ENCODE results near the gene KRTAP8-1. TPM values are rescaled to one million over a fixed set of nuclear protein-coding genes. Genes with fewer than 3 reads are reported as not detected.
A peak's percentile ranks its signal among the peaks of the same experiment; 100 is the strongest.

KRTAP8-1 gene
- total RNA-seq, 1 donor from 2014 or later = not detected

DNA sequence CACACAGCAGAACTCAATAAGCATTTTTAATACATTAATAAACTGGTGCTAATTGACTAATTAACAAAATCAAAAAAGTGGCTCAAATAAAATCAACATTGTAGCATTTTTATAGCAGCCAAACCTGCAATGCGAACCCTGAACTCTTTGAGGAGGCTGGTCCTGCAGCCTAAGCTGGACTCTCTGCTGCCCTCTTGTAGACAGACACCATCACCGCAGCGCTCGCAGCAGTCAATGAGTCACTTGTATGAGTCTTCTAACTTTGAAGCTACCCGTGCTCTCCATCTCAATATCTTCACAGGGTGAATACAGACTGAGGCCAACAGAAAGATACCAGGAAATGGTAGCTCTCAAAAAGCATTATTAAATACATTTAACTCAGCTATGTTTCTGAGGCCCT lies 26.2 kb upstream of the KRTAP8-1 start:
- Histone ChIP-seq H3K27ac (no peak overlapping the region), H3K4me1 (no peaks in the 10 kb centered on the region), H3K4me2 (no peak overlapping the region), H3K27me3 (no peaks in the 10 kb centered on the region), H3F3A (ENCODE audit: low read depth) (no peaks in the 10 kb centered on the region), H3K36me3 (no peaks in the 10 kb centered on the region), H3K9ac (no peak overlapping the region), H3K4me3 (no peak overlapping the region), H2AFZ (replicated peaks) (peak overlapping the region; percentile 7), H3K9me3 (ENCODE audit: low read depth) (no peaks in the 10 kb centered on the region), H3K79me2 (ENCODE audit: low read depth) (no peaks in the 10 kb centered on the region), H4K20me1 (ENCODE audit: low read depth) (no peaks in the 10 kb centered on the region)
- H3K36me3 Mint-ChIP-seq = no peaks in the 10 kb centered on the region
- no peak overlapping the region for H3K4me3 Mint-ChIP-seq
- TF ChIP-seq, protein P1, sequence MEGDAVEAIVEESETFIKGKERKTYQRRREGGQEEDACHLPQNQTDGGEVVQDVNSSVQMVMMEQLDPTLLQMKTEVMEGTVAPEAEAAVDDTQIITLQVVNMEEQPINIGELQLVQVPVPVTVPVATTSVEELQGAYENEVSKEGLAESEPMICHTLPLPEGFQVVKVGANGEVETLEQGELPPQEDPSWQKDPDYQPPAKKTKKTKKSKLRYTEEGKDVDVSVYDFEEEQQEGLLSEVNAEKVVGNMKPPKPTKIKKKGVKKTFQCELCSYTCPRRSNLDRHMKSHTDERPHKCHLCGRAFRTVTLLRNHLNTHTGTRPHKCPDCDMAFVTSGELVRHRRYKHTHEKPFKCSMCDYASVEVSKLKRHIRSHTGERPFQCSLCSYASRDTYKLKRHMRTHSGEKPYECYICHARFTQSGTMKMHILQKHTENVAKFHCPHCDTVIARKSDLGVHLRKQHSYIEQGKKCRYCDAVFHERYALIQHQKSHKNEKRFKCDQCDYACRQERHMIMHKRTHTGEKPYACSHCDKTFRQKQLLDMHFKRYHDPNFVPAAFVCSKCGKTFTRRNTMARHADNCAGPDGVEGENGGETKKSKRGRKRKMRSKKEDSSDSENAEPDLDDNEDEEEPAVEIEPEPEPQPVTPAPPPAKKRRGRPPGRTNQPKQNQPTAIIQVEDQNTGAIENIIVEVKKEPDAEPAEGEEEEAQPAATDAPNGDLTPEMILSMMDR (IDR thresholded peaks at IDR 0.05) = peak; percentile 70
- TF ChIP-seq EZH2phosphoT487 (IDR thresholded peaks at IDR 0.05) (no peak), EZH2 (IDR thresholded peaks at IDR 0.05) (no peak)
- peaks cover 4% of the 10 kb centered on the region for H3K27me3 Mint-ChIP-seq (ENCODE audit: insufficient read depth, low read depth)
- no peaks in the 10 kb centered on the region for H3K9me3 Mint-ChIP-seq
- DNase-seq (ENCODE audit: low spot score) = peak; percentile 75
- H3K4me1 Mint-ChIP-seq = no peaks in the 10 kb centered on the region
- no peak overlapping the region for H3K27ac Mint-ChIP-seq

DNA sequence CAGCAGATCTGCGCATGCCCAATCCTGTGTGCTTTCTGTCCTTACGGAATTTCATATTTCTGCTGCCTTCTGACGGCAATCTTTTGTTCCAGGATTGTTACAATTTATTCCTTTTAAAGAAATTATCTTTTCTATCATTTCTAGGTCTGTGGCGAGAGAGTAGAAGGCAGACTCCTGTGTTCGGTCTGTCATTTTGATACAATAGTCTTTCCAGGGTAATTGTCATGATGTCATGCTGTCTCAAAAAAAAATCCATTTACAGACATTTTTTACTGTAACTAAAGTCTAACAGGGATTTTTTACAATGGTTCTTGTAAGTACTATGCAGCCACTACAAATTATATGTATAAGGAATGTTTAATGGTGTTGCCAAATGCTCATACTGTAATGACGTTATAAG lies 25.5 kb upstream of the KRTAP8-1 start:
- H3K4me1 ChIP-seq = no peaks in the 10 kb centered on the region
- Mint-ChIP-seq H3K4me3 (no peak overlapping the region), H3K27me3 (ENCODE audit: insufficient read depth, low read depth) (peaks cover 2% of the 10 kb centered on the region), H3K27ac (no peak overlapping the region), H3K9me3 (no peaks in the 10 kb centered on the region), H3K4me1 (no peaks in the 10 kb centered on the region), H3K36me3 (no peaks in the 10 kb centered on the region)
- H3K4me3 ChIP-seq = no peak overlapping the region
- no peak overlapping the region for H3K4me2 ChIP-seq
- no peak for TF ChIP-seq EZH2phosphoT487 (IDR thresholded peaks at IDR 0.05)
- TF ChIP-seq EZH2 (IDR thresholded peaks at IDR 0.05) = no peak
- TF ChIP-seq, protein P1 (IDR thresholded peaks at IDR 0.05) = no peak
- DNase-seq (ENCODE audit: low spot score) = no peak
- no peaks in the 10 kb centered on the region for H3K27me3 ChIP-seq
- no peaks in the 10 kb centered on the region for H3K79me2 ChIP-seq (ENCODE audit: low read depth)
- H3K27ac ChIP-seq = no peak overlapping the region
- peak overlapping the region; percentile 7 for H2AFZ ChIP-seq (replicated peaks)
- H3K9me3 ChIP-seq (ENCODE audit: low read depth) = no peaks in the 10 kb centered on the region
- H3K9ac ChIP-seq = no peak overlapping the region
- no peaks in the 10 kb centered on the region for H3K36me3 ChIP-seq
- no peaks in the 10 kb centered on the region for H3F3A ChIP-seq (ENCODE audit: low read depth)
- H4K20me1 ChIP-seq (ENCODE audit: low read depth) = no peaks in the 10 kb centered on the region

DNA sequence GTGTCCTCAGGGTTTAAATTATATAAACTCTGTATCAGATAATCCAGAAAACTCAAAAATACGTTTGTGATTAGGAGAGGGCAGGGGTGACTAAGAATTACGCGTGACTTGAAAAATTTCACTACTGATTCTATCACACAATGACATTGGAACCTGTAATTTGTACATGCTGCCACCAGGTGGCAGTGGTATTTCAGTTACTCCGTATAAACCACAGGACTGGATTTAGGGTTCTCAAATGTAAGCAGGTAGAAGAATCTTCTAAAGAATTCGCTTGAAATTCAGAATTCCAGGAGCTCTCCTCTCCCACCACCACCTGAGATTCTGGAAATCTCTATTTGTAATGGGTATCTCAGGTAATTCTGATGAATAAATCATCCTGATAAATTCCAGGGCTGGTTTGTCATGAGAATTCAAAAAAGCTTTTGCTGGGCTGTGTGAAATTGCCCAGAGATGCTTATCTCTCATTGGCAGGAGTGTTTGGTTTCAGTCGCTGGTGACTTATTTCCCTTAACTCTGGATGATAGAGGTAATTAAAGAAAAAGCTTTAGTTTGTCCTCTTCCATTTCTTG lies 18.2 kb upstream of the KRTAP8-1 start:
- Mint-ChIP-seq H3K27ac (no peak overlapping the region), H3K4me1 (no peaks in the 10 kb centered on the region), H3K4me3 (no peak overlapping the region), H3K36me3 (no peaks in the 10 kb centered on the region), H3K27me3 (ENCODE audit: insufficient read depth, low read depth) (no peaks in the 10 kb centered on the region), H3K9me3 (peaks cover 7% of the 10 kb centered on the region)
- DNase-seq (ENCODE audit: low spot score) = peak; percentile 59
- no peak overlapping the region for H3K27ac ChIP-seq
- H3K27me3 ChIP-seq = no peaks in the 10 kb centered on the region
- H3K4me3 ChIP-seq = no peak overlapping the region
- no peaks in the 10 kb centered on the region for H4K20me1 ChIP-seq (ENCODE audit: low read depth)
- no peak overlapping the region for H3K4me2 ChIP-seq
- no peak overlapping the region for H2AFZ ChIP-seq (replicated peaks)
- no peak overlapping the region for H3K9ac ChIP-seq
- H3K79me2 ChIP-seq (ENCODE audit: low read depth) = no peaks in the 10 kb centered on the region
- H3F3A ChIP-seq (ENCODE audit: low read depth) = no peaks in the 10 kb centered on the region
- H3K4me1 ChIP-seq = no peaks in the 10 kb centered on the region
- no peaks in the 10 kb centered on the region for H3K36me3 ChIP-seq
- peaks cover 3% of the 10 kb centered on the region for H3K9me3 ChIP-seq (ENCODE audit: low read depth)
- TF ChIP-seq, protein P1 (IDR thresholded peaks at IDR 0.05) = peak; percentile 75
- TF ChIP-seq EZH2 (IDR thresholded peaks at IDR 0.05) = no peak
